ENCODE results near the gene TINAGL1.

DNA sequence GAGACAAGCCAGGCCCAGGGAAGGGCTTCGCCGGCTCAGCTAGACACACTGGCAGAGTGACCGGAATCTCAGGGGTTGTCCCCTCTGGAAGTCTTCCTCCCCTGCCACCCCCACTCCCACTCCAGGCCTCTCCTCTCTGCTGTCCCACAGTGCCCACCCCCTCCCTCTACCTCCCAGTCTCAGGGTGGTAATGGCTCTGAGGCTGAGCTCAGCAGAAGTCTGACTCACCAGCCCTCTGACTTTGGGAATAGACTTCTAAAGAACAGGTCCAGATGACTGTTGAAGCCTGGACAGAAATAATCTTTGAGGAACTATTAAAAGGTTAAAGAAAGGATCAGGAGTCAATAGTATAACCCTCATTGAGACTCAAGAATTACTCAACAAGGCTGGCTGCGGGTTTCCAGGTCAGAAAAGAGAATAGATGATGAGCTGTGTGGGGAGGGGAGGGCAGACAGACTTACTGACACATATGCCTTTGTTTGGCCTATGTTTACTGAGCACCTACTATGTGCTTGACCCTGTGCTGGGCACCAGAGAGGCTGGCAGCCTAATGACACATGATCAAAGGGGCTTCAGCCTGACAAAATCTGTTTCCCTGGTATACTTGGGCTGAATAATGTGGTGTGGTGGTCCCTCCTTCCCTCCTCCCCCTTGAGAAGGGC, 49.4 kb downstream of the TINAGL1 start:
- TF ChIP-seq, protein P1, sequence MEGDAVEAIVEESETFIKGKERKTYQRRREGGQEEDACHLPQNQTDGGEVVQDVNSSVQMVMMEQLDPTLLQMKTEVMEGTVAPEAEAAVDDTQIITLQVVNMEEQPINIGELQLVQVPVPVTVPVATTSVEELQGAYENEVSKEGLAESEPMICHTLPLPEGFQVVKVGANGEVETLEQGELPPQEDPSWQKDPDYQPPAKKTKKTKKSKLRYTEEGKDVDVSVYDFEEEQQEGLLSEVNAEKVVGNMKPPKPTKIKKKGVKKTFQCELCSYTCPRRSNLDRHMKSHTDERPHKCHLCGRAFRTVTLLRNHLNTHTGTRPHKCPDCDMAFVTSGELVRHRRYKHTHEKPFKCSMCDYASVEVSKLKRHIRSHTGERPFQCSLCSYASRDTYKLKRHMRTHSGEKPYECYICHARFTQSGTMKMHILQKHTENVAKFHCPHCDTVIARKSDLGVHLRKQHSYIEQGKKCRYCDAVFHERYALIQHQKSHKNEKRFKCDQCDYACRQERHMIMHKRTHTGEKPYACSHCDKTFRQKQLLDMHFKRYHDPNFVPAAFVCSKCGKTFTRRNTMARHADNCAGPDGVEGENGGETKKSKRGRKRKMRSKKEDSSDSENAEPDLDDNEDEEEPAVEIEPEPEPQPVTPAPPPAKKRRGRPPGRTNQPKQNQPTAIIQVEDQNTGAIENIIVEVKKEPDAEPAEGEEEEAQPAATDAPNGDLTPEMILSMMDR (IDR thresholded peaks at IDR 0.05; ENCODE audit: insufficient read depth, low read depth, low read length): no peak
- TF ChIP-seq EZH2 (IDR thresholded peaks at IDR 0.05; ENCODE audit: insufficient read depth, low read length): no peak

All from astrocyte (in vitro differentiated cells and primary cell).